ENCODE results near the gene BHLHE41.

The BHLHE41 gene

DNA sequence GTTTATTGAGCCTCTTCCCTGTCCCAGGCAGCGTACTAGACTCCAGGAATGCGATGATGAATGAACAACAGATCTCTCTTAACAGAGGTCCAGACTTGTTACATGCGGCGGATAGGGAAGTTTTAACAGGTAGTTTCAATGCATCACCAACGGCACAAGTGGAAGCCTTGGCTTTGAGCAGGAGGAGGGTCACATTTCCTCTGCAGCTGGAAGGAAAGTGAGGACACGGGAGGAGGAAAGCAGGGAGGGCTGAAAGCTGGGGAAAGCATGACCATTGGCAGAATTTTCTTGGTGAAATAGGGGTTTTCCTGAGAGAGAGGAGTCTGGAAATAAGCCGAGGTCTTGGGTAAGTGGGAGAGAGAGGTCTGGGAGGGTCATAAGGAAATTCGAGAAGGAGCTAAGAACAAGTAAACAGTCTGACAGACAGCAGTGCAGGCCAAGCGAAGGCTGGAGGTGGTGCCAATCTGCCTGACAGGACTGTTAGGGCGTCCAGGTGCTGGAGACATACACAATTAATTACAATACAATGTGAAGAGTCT is 15.4 kb downstream of the BHLHE41 start:
- Histone ChIP-seq H3K4me2 (ENCODE audit: low read depth, low read length, poor library complexity, severe bottlenecking) (no peak overlapping the region), H3K4me3 (ENCODE audit: low read length, poor library complexity, severe bottlenecking) (no peak overlapping the region), H3K36me3 (ENCODE audit: insufficient read depth, low read length) (no peaks in the 10 kb centered on the region), H3K79me2 (ENCODE audit: insufficient read depth, low read length) (no peaks in the 10 kb centered on the region), H4K20me1 (ENCODE audit: insufficient read depth, low read length, poor library complexity, severe bottlenecking) (no peaks in the 10 kb centered on the region), H3F3A (ENCODE audit: low read depth) (no peaks in the 10 kb centered on the region), H3K27me3 (ENCODE audit: insufficient read depth, low read length, poor library complexity, severe bottlenecking) (no peaks in the 10 kb centered on the region), H2AFZ (ENCODE audit: low read length) (no peak overlapping the region), H3K9ac (ENCODE audit: low read depth, low read length, poor library complexity, severe bottlenecking) (no peak overlapping the region), H3K9me2 (replicated peaks; ENCODE audit: low read depth, low read length) (no peaks in the 10 kb centered on the region), H3K9me3 (ENCODE audit: insufficient read depth, low read depth, low read length) (no peaks in the 10 kb centered on the region), H3K4me1 (ENCODE audit: insufficient read depth, low read length, poor library complexity, severe bottlenecking) (peaks cover 14% of the 10 kb centered on the region)
- TF ChIP-seq, protein P1, sequence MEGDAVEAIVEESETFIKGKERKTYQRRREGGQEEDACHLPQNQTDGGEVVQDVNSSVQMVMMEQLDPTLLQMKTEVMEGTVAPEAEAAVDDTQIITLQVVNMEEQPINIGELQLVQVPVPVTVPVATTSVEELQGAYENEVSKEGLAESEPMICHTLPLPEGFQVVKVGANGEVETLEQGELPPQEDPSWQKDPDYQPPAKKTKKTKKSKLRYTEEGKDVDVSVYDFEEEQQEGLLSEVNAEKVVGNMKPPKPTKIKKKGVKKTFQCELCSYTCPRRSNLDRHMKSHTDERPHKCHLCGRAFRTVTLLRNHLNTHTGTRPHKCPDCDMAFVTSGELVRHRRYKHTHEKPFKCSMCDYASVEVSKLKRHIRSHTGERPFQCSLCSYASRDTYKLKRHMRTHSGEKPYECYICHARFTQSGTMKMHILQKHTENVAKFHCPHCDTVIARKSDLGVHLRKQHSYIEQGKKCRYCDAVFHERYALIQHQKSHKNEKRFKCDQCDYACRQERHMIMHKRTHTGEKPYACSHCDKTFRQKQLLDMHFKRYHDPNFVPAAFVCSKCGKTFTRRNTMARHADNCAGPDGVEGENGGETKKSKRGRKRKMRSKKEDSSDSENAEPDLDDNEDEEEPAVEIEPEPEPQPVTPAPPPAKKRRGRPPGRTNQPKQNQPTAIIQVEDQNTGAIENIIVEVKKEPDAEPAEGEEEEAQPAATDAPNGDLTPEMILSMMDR (conservative IDR thresholded peaks at IDR 0.05; ENCODE audit: low read length) = no peak
- TF ChIP-seq EZH2phosphoT487 (IDR thresholded peaks at IDR 0.05; ENCODE audit: borderline replicate concordance) = no peak

DNA sequence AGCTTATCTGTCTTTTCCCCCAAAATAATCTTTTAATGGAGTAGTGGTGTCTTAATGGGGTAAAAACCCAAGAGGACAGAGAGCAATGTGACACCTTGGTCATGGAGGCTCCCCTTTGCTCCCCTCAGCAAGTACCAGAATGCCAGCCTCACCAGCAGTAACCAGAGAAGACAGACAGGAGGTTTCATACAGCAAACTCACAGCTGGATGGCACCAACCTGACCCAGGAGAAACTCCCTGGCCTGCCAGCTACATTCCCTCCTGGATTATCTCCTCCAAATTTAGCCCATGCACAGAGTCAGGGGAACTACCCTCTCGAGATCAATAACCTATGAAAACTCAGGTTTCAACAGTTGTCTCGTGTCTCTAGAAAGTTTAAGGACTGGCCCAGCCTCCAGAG is 15.9 kb downstream of the BHLHE41 start:
- Histone ChIP-seq H2AFZ (ENCODE audit: low read length) (no peak overlapping the region), H3K9me2 (replicated peaks; ENCODE audit: low read depth, low read length) (no peaks in the 10 kb centered on the region), H3K4me2 (ENCODE audit: low read depth, low read length, poor library complexity, severe bottlenecking) (no peak overlapping the region), H3K27me3 (ENCODE audit: insufficient read depth, low read length, poor library complexity, severe bottlenecking) (no peaks in the 10 kb centered on the region), H3K4me3 (ENCODE audit: low read length, poor library complexity, severe bottlenecking) (no peak overlapping the region), H3K36me3 (ENCODE audit: insufficient read depth, low read length) (no peaks in the 10 kb centered on the region), H3K9me3 (ENCODE audit: insufficient read depth, low read depth, low read length) (no peaks in the 10 kb centered on the region), H3F3A (ENCODE audit: low read depth) (no peaks in the 10 kb centered on the region), H3K79me2 (ENCODE audit: insufficient read depth, low read length) (no peaks in the 10 kb centered on the region), H4K20me1 (ENCODE audit: insufficient read depth, low read length, poor library complexity, severe bottlenecking) (no peaks in the 10 kb centered on the region), H3K4me1 (ENCODE audit: insufficient read depth, low read length, poor library complexity, severe bottlenecking) (peaks cover 11% of the 10 kb centered on the region), H3K9ac (ENCODE audit: low read depth, low read length, poor library complexity, severe bottlenecking) (no peak overlapping the region)
- TF ChIP-seq, protein P1 (conservative IDR thresholded peaks at IDR 0.05; ENCODE audit: low read length) = no peak
- no peak for TF ChIP-seq EZH2phosphoT487 (IDR thresholded peaks at IDR 0.05; ENCODE audit: borderline replicate concordance)

DNA sequence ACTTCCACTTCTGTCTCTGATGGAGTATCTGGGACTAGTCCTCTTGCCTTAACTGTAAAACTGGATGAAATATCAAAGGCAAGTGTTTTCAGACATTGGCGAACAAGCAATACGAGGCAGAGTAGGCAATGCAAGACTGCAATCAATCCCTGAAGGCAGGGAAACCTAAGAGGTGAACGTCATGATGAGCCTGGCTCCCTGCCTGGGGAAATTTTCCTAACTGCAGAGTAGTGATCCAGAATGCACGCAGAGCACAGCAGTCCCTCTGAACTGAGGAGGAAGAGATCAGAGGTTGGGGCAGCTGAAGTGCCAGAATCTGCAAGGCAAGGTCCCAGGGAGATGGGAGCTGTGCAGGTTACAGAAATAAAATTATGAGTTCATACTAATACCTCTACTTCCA is 18.5 kb downstream of the BHLHE41 start:
- H2AFZ ChIP-seq (ENCODE audit: low read length) = no peak overlapping the region
- H3K4me2 ChIP-seq (ENCODE audit: low read depth, low read length, poor library complexity, severe bottlenecking) = no peak overlapping the region
- H3K36me3 ChIP-seq (ENCODE audit: insufficient read depth, low read length) = no peaks in the 10 kb centered on the region
- no peaks in the 10 kb centered on the region for H3K9me3 ChIP-seq (ENCODE audit: insufficient read depth, low read depth, low read length)
- no peaks in the 10 kb centered on the region for H3K27me3 ChIP-seq (ENCODE audit: insufficient read depth, low read length, poor library complexity, severe bottlenecking)
- H3K9me2 ChIP-seq (replicated peaks; ENCODE audit: low read depth, low read length) = no peaks in the 10 kb centered on the region
- H3K4me1 ChIP-seq (ENCODE audit: insufficient read depth, low read length, poor library complexity, severe bottlenecking) = no peaks in the 10 kb centered on the region
- H4K20me1 ChIP-seq (ENCODE audit: insufficient read depth, low read length, poor library complexity, severe bottlenecking) = no peaks in the 10 kb centered on the region
- no peak overlapping the region for H3K9ac ChIP-seq (ENCODE audit: low read depth, low read length, poor library complexity, severe bottlenecking)
- H3K4me3 ChIP-seq (ENCODE audit: low read length, poor library complexity, severe bottlenecking) = no peak overlapping the region
- no peaks in the 10 kb centered on the region for H3F3A ChIP-seq (ENCODE audit: low read depth)
- no peaks in the 10 kb centered on the region for H3K79me2 ChIP-seq (ENCODE audit: insufficient read depth, low read length)
- no peak for TF ChIP-seq EZH2phosphoT487 (IDR thresholded peaks at IDR 0.05; ENCODE audit: borderline replicate concordance)
- TF ChIP-seq, protein P1 (conservative IDR thresholded peaks at IDR 0.05; ENCODE audit: low read length) = no peak

Measured in Loucy (cell line).